Measurements from ENCODE around the gene DPYD.

The DPYD gene

DNA sequence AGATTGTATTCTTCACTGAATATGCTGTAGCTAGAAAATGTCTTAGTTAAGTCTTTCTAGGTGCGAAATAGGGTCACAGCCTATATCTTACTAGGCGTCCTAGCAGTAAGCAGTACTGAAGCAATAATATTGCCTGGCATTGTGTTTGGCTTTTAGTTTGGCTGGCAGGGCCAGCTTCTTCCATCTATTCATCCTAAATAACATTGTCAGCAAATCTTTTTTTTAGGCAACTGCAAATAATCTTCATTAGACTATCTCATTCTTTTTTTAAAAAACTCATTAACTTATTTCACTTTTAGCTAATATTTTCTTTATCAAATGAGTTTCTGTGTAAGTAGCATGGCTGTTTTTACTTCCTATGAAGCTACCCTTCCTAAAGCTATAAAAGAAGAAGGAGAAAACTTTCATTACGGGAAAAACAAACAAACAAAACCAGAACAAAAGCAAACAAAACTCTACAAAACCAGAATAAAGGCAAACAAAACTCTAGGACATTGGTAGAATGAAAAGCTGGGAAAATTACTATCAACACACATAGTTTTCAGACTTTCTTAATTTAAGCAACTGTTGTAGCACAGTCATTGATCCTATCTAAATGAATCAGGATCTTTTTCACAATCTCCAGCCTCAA lies 506.0 kb downstream of the DPYD start:
- DNase-seq, result no peak

DNA sequence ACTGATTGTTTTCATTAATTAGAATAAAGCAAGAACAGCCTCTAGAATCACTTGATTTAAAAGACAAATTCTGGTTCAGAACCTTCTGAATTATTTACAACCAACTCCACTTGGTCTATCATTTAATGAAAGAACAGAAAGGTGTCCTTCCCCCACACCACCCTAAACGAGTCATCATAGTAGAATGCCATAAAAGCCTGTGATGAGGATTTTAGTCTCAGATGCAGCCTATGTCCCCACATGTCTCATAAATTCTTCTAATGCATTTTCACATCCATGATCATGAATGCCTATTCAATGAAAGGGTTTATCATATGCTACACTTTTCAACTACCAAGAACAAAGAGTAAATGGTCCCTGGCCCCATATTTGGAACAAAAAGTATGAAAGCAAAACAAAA lies 508.1 kb downstream of the DPYD start:
- no peak for DNase-seq

DNA sequence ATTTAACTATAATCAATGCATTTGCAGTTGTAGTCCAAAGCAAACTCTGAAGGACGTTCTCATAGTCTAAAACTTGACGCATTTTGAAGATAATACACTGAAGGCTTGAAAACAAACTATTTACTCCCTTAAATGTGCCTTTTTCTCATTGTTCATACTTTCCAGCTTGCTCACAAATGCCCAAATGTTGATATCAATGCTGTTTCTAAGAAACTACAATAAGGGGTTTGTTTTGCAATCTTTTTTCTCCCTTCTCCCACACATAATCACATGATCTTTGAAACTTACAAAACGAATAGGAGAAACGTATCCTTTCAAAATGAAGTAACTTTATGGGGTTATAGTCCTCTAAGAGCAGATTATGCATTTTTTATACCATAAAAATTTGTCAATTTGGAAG lies 508.7 kb downstream of the DPYD start:
- DNase-seq, result no peak

DNA sequence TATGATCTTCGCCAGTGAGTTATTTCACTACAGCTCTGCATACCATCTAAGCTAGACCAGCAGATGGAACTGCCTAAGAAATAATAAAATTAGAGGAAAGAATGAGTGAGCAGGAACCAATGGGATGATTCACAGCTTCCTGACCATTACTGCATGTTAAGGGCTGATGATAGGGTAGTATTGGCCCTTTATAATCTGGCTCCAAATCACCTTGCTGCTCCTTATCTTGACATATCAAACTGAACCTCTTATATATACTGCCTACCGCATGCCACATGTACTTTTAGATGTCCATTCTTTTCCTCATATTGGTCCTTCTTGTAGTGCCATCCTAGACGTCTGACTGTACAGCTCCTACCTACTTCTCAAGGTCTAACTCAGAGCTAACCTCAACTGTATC lies 524.4 kb downstream of the DPYD start:
- no peak for DNase-seq

DNA sequence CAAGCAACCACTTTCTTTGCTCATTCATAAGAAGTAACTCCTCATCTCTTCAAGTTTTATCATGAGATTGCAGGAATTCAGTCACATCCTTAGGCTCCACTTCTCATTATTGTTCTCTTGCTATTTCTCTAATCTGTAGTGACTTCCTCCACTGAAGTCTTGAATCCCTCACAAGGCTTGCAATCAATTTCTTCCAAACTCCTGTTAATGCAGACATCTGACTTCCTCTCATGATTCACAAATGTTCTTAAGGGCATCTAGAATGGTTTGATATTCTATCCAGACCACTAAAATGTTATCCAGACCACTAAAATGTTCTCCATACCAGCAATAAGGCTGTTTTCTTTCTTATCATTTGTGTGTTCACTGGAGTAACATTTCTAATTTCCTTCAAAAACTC lies 528.1 kb downstream of the DPYD start:
- DNase-seq, result no peak

DNA sequence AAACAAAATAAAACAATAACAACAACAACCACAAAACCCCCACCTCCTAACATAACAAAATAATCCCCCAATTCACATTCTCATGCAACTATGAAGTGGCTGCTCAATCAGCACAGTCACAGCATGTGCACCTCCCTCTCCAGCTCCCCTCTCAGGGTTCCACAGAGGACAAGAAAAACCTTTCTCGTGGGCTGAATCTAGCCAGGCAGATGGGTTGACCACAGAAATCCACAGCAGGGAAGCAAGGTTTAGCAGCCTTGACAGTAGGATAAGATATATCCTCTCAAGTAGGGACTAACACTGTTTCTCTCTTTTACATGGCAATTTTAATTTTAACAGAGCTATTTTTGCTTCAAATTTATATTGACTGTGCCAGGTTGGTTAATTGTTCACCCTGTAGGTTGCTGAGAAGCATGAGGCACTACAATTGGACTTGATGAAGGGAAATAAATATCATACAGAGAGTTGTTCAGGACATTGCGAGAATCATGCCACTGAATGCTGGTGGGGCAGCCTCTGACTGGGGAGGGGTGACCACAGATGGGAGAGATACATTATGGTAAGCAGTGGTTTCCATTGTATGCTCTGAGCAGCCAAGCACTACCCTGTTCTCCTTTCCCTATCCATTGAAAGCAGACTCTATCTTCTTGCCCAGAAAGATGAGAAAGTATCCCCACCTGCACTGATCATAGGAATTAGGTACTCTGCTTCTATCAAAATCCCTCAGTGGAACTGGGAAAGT lies 535.1 kb downstream of the DPYD start:
- DNase-seq, result no peak

DNA sequence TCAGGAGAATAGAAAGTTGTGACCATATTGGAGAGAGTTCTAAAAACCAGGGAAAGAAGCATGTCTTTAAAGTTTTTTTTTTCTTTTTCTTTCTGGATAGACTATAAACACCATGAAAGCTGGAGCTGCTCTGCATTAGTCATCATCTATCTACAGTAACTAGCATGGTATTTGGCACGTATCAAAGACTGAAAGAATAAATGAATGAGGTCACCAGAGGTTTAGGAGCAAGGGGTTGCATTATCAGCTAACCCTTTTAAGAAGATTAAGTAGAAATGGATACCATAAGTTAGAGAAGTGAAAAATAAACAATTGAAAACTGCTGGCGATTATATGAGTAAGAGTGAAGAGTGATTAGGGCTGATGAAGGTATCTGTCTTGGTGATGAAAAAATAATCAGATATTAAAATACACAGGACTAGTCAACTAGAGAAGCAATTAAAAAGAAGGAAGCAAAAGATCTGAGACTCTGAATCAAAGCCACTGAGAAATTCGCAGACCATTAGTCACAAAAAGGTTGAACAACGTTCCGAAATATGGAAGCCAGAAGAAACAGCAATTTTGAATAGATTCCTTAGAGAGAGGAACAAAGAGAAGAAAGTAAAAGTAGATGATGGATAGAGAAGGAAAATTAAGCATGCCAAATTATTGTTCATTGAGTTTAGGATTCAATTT lies 536.4 kb downstream of the DPYD start:
- no peak for DNase-seq

DNA sequence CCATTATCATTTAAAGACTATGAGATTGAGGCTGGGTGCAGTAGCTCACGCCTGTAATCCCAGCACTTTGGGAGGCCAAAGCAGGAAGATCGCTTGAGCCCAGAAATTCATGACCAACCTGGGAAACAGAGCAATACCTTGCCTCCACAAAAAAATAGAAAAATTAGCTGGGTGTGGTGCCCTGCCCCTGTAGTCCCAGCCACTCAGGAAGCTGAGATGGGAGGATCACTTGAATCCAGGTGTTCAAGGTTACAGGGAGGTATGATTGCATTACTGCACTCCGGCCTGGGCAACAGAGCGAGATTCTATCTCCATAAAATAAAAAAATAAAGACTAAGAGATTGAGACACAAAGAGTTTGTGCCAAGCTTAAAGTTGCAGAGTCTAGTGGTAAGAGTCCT lies 537.0 kb downstream of the DPYD start:
- no peak for DNase-seq

DNA sequence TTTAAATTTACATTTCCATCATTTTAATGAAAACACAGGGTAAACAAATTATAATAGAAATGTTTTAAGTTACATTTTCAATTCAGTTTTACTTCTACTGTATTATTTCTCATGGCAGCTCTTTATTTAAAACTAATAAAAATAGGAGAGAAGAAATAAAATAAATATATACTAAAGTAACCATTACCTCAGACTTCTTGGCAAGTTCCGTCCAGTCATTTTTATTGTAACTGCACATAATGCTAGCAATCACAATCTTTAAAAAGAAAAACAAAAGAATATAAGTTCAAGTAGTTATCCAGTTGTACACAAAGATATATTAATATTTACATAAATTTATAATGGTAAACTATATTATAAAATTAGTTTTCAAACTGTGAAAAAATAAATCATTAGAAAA lies 538.6 kb downstream of the DPYD start:
- DNase-seq, result no peak

DNA sequence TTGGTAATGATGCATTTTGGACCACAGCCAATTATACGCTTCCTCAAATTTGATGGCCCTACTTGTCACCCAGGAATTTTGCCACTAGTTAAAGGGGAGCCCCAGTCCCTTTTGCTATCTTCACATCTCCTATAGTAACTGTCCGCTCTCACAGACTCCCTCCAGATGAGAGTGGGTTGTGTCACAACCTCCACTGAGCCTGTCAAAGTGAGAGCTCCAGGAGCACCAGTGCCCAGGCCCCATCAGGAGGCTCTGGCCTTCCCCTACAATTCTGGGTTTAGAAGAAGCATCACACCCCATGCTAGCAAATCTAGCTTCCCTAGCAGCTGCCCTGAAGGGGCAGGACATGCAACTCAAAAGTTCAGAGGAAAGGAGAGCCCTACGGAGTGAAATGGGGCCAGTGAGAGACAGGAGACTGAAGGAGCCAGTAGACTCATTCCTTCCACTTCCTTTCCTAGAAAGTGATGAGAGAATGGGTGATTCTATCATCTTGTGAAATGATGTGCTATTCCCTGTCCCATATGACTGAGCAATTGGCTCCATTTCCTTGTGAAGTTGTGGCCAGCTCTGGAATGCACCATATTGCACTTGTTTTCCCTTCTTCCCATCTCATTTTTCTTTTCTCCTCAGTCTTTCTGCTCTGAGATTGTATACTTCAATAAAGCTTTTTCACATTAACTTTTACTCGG lies 541.3 kb downstream of the DPYD start:
- no peak for DNase-seq

DNA sequence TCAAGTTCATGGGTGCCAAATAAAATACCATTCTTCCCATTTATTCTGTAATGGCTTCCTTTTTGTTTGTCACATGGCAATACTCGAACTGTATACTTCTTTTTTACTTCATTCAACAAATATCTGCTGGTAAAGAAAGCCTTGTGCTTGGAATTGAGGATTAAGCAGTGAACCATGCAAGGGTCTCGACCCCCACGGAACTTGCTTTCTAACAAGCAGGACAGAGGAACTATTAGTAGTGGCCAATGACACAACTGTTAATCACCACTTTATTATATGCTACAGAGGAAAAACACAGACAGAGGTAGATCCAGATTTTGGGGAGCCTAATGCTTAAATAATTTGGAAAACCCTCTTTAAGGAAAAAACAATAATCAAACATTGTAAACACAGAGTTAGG lies 542.2 kb downstream of the DPYD start:
- DNase-seq, result no peak

DNA sequence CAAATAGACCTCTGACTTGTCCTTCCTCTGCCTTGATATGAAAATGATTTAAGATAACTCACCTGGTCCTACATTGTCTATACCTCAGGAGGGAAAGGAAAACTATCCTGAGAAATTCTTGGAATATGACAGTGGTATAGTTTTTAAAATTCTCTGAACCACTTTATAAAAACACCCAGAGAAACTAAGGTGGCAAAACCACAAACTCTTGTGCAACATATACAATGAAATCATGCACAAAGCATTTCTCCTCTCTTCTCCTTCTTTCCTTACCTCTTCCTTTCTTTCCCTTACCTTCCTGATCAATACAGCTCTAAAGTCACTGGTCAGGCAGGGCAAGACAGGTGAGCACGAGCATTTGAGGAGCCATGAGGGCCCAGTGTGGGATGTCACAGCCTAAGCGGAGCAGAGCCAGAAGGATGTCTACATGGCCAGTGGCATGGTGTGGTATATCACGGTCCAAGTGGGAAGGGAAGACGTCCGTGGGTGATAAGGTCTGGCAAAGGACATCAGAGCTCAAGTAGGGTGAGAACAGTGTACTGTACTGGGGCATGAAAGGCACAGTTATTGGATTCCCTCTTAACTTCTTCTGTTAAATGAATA lies 543.3 kb downstream of the DPYD start:
- no peak for DNase-seq

DNA sequence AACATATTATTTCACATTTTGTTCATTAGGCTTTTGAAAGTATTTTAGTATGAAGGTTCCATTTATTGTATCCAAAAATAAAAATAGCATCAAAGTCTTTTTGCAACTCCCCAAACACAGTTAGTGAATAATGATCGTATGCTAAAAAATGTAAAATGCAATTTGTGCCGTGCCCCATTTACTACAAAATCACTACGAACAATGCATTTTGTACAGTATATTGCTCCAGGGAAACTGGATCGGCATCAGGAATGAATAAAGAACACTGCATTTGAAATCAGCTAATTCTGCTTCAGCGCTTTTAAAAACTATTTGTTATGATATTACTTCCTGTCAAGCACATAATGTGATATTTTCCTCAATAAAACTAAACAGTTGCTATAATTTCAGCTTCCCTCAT lies 547.8 kb downstream of the DPYD start:
- DNase-seq, result no peak

DNA sequence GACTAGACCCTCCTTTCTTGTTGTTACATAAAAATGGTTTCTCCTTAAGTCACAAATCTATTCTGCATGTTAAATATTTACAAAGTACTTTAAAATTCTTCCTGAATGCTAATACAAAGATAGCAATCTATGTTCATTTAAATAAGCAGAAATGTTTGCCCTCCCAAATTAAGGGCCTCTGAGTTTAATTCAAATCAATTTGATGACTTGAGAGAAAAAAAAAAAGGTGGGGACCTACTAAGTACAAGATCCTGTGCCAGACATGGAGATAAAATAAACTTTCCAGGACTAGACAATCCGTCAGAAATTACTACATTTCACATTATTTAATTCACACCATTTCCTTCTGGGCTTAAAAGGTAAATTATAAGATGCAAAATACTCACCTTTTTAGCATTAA lies 548.3 kb downstream of the DPYD start:
- no peak for DNase-seq

DNA sequence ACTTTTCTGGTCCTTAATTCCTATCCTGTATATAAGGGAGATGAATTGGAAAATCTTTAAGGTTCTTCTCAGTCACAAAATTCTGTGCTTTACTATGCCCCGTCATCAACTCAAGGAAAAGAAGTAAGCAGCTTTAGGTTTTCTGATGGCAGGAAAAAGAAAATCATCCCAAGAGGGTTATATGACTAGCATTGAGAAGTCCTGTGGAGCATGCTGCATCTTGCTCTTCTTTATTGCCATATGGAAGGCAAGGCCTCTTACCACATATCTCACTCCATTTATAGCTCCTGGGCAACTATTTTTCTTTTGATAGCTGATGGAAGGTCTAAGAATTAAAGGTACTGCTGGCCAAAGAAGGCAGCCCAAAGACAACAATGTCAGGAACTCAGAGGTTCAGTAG lies 552.5 kb downstream of the DPYD start:
- no peak for DNase-seq

DNA sequence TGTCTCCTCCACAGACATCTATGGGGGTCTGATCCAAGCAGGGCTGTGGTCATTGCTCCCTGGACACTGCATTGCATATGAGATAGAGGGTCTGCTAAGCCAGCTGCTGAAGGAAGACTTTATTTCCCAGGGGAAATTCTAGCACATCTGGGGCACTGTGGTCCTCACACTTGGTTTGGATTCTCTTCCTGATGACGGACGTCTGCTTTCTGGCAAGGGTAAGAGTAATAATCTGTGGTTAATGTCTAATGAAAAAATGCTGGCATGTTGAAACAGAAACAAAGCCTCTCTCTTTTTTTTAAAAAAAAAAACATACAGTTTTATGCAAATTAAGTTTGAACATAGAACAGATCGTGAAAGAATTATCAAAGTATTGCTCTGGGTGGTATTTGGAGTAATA lies 553.9 kb downstream of the DPYD start:
- no peak for DNase-seq

DNA sequence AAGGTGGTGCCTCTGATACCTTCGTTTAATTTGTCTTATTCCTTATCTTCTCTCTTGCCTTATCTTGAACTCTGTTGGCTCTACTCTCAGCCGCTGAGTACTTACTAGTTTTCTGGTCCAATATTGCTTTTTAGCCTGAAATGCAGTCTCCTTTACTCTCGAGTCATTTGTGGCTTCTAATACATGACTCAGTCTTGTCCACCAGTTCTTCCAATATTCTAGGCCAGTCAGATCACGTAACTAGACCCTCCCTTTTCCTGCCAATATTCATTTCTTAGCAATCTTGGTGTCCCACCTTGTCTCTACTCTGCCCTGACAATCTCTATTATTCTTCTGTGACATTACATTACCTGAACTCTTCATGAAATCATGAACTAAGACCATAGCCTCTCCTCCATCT lies 555.8 kb downstream of the DPYD start:
- DNase-seq, result no peak

DNA sequence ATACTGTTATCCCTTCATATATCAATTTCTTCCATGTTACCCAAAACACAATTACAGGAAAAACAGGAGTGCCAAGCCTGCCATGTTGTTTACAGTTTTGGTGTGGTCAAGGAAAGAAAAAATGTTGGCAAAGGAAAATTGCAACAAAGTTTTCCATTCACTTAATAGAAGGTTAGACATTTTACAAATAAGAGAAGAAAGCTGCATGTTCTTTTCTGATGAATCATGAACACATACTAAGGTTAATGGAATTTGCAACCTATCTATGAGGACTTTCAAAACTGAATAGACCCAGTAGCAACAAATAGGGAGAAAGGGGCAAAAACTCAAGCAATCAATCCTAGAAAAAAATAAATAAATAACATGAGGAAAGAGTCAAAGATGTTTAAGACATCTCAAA lies 556.7 kb downstream of the DPYD start:
- DNase-seq, result no peak

DNA sequence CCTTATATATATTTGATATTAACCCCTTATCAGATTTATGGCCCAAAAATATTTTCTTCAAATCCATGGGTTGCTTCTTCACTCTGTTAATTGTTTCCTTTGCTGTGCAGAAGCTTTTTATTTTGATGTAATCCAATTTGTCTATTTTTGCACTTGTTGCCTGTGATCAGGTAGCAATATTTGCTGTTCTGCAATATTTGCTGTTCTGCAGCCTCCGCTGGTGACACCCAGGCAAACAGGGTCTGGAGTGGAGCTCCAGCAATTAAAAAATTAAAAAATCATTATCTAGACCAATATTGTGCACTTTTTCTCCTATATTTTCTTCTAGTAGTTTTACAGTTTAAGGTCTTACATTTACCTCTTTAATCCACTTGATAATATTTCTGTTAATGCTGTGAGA lies 564.5 kb downstream of the DPYD start:
- DNase-seq, result no peak

DNA sequence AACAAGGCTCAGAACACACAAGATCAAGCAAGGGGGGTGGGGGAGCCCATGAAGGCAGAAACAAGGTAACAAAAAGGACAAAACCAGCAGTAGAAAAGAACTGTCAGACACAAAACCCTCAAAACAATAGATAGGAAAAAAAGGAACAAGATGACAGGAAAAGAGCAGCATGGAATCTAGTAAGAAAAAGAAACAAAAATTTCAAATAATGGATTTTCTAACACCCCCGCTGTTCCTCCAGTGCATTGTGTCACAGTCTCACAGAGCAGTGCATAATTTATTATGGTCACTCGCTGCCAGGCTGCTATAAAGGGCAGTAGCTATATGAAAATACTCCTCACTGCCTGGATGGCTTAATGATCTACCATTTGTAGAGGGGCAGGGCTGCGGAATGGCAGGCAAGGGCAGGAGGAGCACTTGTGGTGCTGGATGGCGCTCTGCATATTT lies 567.9 kb downstream of the DPYD start:
- peak; percentile 11 for DNase-seq

DNA sequence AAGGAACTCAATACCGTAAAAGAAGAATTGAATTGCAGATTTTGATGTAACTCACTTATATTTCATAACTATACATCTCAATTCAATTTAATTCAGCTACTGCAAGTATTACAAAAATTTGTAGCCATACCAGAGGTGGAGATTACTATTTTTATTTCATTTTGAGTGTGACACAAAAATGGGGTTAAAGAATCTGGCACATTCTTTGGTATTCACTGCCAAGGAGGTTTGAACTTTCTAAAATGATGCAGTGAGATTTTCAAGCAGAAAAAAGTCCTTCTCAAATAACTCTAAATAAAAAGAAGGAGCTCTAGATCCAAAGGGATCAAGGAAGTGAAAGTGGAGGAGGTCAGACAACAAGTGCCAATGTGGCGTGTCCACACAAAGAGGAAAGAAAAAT lies 569.0 kb downstream of the DPYD start:
- DNase-seq, result no peak

DNA sequence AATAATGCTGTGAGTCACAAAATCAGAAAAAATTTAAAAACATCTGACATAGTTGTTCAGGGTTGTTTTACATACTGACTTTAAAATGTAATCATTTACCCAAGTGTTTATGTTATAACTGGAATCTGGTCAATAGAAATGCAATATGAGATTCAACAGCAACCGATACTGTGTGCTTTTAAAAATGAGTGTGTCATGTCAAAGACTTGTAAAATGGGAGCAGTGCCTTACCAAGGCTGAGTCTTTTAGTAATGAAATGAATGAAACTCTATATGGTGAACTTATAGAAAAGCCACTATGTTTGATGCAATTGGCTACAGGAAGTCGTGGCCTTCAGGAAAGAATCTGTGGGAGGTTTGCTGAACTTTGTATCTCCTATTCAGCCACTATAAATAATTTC lies 570.2 kb downstream of the DPYD start:
- DNase-seq, result no peak

DNA sequence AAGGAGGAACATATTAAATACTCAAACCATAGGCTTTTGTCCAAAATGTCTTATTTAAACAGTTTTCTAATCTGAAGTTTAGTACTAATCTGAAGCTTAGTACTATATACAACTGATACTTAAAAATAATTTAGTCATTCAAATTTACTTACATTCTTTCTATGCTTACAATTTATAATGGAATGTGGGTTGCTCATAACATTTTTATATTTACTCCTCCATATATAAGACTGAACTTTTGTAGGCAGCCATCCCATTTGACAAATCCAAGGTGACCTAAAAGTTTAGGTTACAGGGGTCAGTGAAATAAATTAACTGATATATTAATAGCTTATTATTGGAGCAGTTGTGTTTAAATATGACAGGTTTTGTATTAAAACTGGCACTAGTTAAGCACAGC lies 570.6 kb downstream of the DPYD start:
- no peak for DNase-seq

Data from retina (tissue), 1 donor.